Natural killer cell (primary cell): Measurements from ENCODE around the gene PHETA1. TPM values are rescaled to one million over a fixed set of nuclear protein-coding genes. Genes with fewer than 3 reads are reported as not detected.

Source experiments
- ATAC-seq, 3 donors: fragments of 150-1000 bp in 2 of 3; fragments of 200-7000 bp in 1 of 3; cut with Tn5 transposase; 1 replicate in 1 of 3; 2 replicates in 2 of 3; pipeline ENCODE4 v1.10.0; 2021; ENCODE audit warnings: mild to moderate bottlenecking in 2 of 3, moderate library complexity in 2 of 3
- DNase-seq, 2 donors: peaks; one replicate each; pipeline versions ENCODE4 v3.0.0 to v3.0.0-alpha.2; 2013 to 2021; ENCODE audit warnings: mixed read lengths in 1 of 2
- H3K27ac ChIP-seq: one replicate; pipeline ENCODE4 v1.5.1; 2013; ENCODE audit warnings: mild to moderate bottlenecking, low read length
- H3K27me3 ChIP-seq: one replicate; pipeline ENCODE4 v1.6.1; 2013; ENCODE audit warnings: low read length; ENCODE audit not compliant: control insufficient read depth, insufficient read depth
- H3K36me3 ChIP-seq: one replicate; pipeline ENCODE4 v1.6.1; 2013; ENCODE audit warnings: low read length; ENCODE audit not compliant: control insufficient read depth, insufficient read depth
- H3K4me1 ChIP-seq: one replicate; pipeline ENCODE4 v1.6.1; 2013; ENCODE audit warnings: low read length; ENCODE audit not compliant: control insufficient read depth, insufficient read depth
- H3K4me3 ChIP-seq: one replicate; pipeline ENCODE4 v1.5.1; 2013; ENCODE audit warnings: low read length
- H3K9me3 ChIP-seq: one replicate; pipeline ENCODE4 v1.6.1; 2013; ENCODE audit warnings: low read length; ENCODE audit not compliant: control insufficient read depth, insufficient read depth
- H3K27ac Mint-ChIP-seq, 2 donors: one replicate each; pipeline ENCODE4 v1.8.0; 2022; ENCODE audit warnings: mild to moderate bottlenecking in 2 of 2, mixed read lengths in 2 of 2, moderate library complexity in 1 of 2
- H3K27me3 Mint-ChIP-seq, 2 donors: one replicate each; pipeline ENCODE4 v1.8.0; 2022; ENCODE audit warnings: low read depth in 2 of 2, mixed read lengths in 2 of 2
- H3K36me3 Mint-ChIP-seq: one replicate; pipeline ENCODE4 v1.8.0; 2022; ENCODE audit warnings: mixed read lengths
- H3K4me1 Mint-ChIP-seq, 2 donors: one replicate each; pipeline ENCODE4 v1.8.0; 2022; ENCODE audit warnings: mixed read lengths in 2 of 2
- H3K4me3 Mint-ChIP-seq: one replicate; pipeline ENCODE4 v1.8.0; 2022; ENCODE audit warnings: mild to moderate bottlenecking, moderate library complexity, mixed read lengths
- H3K9me3 Mint-ChIP-seq, 2 donors: one replicate each; pipeline ENCODE4 v1.8.0; 2022; ENCODE audit warnings: mixed read lengths in 2 of 2
- CTCF ChIP-seq: fragments of 200-600 bp; IDR thresholded peaks from one replicate; pipeline ENCODE4 v1.8.0; 2022; ENCODE audit warnings: antibody characterized with exemption
- WGBS: methylation state at CpG from one replicate; pipeline ENCODE4 v1.1.7; 2013; ENCODE audit warnings: missing lambda C conversion rate; ENCODE audit not compliant: insufficient coverage; 5-methylcytosine and 5-hydroxymethylcytosine counted together
- intact Hi-C: fragments of 100-400 bp; cut with micrococcal nuclease; formaldehyde crosslinking; loops from one replicate; pipeline ENCODE4 v1.14.2; 2022
- total RNA-seq, 4 donors: library from RNA; stranded (reverse); fragments of 120-200 nt in 1 of 4; gene quantifications; one replicate each; pipeline versions ENCODE4 v1.2.3 to v1.2.4, GENCODE V29; 2013 to 2022

PHETA1 gene
- total RNA-seq, 3 donors from 2014 or later (not counting 1 experiment from before 2014, with no cell fraction given), result 3.4 to 3.8 (median 3.5) TPM

- no peak overlapping the region for H3K27ac Mint-ChIP-seq
- DNase-seq, result no peak
Observed at GRCh38 chr12:111347891-111348644, 20.8 kb downstream of the PHETA1 start.

GRCh38 chr12:111344254-111344875 lies 24.5 kb downstream of the PHETA1 start:
- ATAC-seq, result no peak
- H3K36me3 Mint-ChIP-seq, result no peaks in the 10 kb centered on the region
- WGBS, result 82% methylated on average over 3 of the region's 4 CpGs
- H3K4me1 Mint-ChIP-seq, result no peaks in the 10 kb centered on the region
- no peaks in the 10 kb centered on the region for H3K4me1 ChIP-seq
- no peaks in the 10 kb centered on the region for H3K27me3 ChIP-seq
- H3K4me3 Mint-ChIP-seq, result no peak overlapping the region
- no peaks in the 10 kb centered on the region for H3K9me3 Mint-ChIP-seq
- no peak for TF ChIP-seq CTCF
- H3K27ac ChIP-seq, result no peak overlapping the region
- DNase-seq, result no peak
- no peak overlapping the region for H3K27ac Mint-ChIP-seq
- no peaks in the 10 kb centered on the region for H3K27me3 Mint-ChIP-seq
- intact Hi-C loops, result no loop called here
- H3K4me3 ChIP-seq, result no peak overlapping the region
- peaks cover 9% of the 10 kb centered on the region for H3K9me3 ChIP-seq
- H3K36me3 ChIP-seq, result no peaks in the 10 kb centered on the region

More at GRCh38 chr12:111347891-111348644, 20.8 kb downstream of the PHETA1 start:
- no peak for ATAC-seq
- no peaks in the 10 kb centered on the region for H3K4me1 Mint-ChIP-seq
- H3K36me3 ChIP-seq, result no peaks in the 10 kb centered on the region
- H3K9me3 Mint-ChIP-seq, result no peaks in the 10 kb centered on the region
- H3K4me1 ChIP-seq, result no peaks in the 10 kb centered on the region
- no peaks in the 10 kb centered on the region for H3K27me3 Mint-ChIP-seq
- TF ChIP-seq CTCF, result no peak
- intact Hi-C loops, result no loop called here
- no peak overlapping the region for H3K27ac ChIP-seq
- H3K4me3 Mint-ChIP-seq, result no peak overlapping the region
- H3K36me3 Mint-ChIP-seq, result no peaks in the 10 kb centered on the region
- WGBS, result 96% methylated on average over 14 of the region's 18 CpGs
- H3K4me3 ChIP-seq, result no peak overlapping the region
- H3K9me3 ChIP-seq, result peaks cover 9% of the 10 kb centered on the region
- no peaks in the 10 kb centered on the region for H3K27me3 ChIP-seq

GRCh38 chr12:111343181-111343580 lies 25.7 kb downstream of the PHETA1 start:
- Histone ChIP-seq H3K27me3 (no peaks in the 10 kb centered on the region), H3K4me1 (no peaks in the 10 kb centered on the region), H3K9me3 (peaks cover 7% of the 10 kb centered on the region), H3K4me3 (no peak overlapping the region), H3K27ac (no peak overlapping the region), H3K36me3 (no peaks in the 10 kb centered on the region)
- DNase-seq (no peak), ATAC-seq (no peak)
- 43% methylated on average over 1 of the region's 1 CpG for WGBS
- no peak overlapping the region for H3K4me3 Mint-ChIP-seq
- no peak for TF ChIP-seq CTCF
- no peaks in the 10 kb centered on the region for H3K4me1 Mint-ChIP-seq
- no peaks in the 10 kb centered on the region for H3K9me3 Mint-ChIP-seq
- no peaks in the 10 kb centered on the region for H3K36me3 Mint-ChIP-seq
- no peak overlapping the region for H3K27ac Mint-ChIP-seq
- intact Hi-C loops, result no loop called here
- no peaks in the 10 kb centered on the region for H3K27me3 Mint-ChIP-seq
